MV-4-11 (cell line): ENCODE measurements around the gene THNSL1.

ENCODE experiments used
- DNase-seq: peaks from one replicate; lab custom pipeline; 2025; lab: John Stamatoyannopoulos, UW

THNSL1 gene

DNA sequence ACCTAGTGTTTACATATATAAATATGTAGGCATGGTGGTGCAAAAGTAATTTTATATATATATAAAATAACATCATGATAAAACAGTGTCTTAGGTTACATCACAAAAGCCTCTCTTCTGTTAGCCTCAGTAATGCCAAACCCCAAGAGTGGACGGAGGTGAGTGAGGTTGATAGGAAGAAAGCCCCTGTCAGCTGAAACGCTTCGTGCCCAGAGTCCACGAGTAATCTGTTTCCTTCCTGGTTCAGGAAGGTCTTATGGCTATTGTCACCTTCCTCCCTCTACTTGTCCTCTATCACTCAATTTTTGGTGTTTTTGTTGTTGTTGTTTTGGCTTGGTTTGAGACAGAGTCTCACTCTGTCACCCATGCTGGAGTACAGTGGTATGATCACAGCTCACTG is 41.5 kb downstream of the THNSL1 start:
- no peak for DNase-seq

DNA sequence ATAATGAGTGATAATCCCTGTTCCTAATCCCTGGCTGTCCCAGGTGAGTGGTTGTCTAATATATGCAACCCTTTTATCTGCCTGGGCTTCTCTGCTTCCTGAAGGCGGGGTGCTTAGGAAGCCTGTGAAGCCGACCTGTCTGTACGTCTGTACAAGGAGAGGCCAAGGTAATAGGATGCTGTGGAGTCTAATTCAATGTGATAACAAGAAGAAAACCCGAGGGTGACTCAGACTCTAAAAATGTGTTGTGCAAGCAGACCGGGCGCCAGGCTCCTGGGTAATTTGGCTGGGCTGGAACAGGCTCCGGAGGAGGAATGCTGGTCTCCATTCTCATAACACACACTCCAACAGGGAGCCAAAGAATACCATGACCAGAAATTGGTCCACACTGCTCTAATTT is 43.6 kb downstream of the THNSL1 start:
- DNase-seq: no peak

- no peak for DNase-seq
These were observed 44.7 kb downstream of the THNSL1 start for GRCh38 chr10:25061125-25061524.

DNA sequence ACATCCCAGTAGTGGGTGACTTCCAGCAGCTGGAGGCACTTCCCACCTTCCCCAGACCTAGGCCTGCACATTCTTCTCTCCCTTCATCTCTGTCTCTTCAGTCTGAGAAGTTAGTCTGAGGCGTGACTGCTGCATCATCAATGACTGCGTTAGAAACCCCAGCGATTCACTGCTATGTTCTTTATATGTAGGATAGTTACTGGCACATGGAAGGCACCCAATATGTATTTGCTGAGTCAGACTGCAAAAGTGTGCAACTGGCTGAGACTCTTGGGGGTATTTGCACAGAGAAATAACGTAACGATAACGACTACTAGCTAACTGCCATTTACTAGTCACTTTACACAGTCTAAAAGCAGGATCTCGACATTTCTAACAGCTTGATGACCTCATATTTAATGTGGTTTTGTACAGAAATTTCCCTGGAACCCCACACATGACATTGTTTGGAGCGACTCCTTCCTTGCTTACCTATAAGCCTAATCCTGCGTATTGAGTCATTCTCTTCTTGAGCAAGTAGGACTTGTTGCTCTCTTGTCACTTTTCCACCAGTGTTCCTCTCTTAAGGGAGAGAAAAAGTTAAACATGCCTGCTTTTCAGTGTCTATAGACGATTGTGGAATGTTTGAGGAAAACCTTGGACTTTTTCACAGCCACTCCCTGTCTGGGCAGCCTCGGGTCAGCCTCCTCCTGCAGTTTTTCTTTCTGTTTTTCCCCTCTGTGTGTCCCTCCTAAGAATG is 45.5 kb downstream of the THNSL1 start:
- DNase-seq: no peak

- DNase-seq: no peak
These were observed 46.7 kb downstream of the THNSL1 start for GRCh38 chr10:25063157-25063556.

DNA sequence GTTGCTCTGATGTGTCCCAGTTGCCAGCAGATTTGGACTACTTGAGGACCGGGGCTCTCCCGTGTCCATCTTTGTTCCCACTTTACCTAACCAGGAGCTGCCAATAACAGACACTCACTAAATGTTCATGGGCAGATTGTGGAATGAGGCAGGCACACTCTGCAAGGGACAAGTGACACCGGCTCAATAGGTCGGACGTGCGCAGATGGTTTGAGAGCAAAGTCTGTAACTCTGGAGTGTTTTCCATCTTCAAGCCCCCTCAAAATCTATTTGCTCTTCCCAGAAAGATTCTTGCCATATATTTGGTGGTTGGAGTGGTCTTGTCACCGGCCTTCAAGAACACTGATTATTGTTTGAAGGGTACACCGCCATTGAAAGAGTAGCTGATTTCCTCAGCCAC is 47.2 kb downstream of the THNSL1 start:
- DNase-seq: no peak

DNA sequence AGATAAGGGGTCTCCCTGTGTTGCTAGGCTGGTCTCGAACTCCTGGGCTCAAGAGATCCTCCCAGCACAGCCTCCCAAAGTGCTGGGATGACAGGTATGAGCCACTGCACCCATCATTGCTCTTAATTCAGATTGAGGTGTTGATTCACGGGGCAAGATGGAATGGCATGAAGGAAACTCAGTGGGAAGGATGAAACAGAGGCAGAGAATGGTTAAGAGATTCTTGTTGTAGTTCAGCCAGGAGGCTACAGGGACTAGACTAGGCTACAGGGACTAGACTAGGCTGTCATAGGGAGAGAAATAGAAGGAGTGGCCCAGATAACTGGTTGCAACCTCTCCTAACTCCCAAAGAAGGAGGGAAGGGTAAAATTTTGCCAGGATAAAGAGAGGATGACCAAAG is 48.0 kb downstream of the THNSL1 start:
- DNase-seq: no peak

GRCh38 chr10:25065761-25066476 is 49.5 kb downstream of the THNSL1 start:
- DNase-seq: no peak

GRCh38 chr10:25068152-25069058 is 52.0 kb downstream of the THNSL1 start:
- no peak for DNase-seq

DNA sequence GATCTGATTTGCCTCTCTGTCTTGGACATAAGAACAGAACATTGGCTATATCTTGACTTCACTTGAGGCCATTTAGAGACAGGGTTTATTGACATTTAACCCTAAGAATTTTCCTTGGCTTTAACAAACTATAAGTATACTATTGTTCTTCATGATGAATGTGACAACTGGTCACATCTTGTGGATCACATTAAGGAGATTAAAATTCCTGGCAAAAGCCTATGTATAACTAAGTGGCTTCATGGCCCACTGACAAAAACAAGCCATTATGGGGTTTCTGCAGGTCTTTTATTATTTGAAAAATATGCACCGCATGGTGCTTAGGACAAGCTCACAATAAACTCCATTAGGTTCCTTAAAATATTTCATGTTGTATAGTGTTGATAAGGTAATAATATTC is 54.8 kb downstream of the THNSL1 start:
- DNase-seq: no peak

GRCh38 chr10:25072786-25073185 is 56.4 kb downstream of the THNSL1 start:
- DNase-seq: no peak

DNA sequence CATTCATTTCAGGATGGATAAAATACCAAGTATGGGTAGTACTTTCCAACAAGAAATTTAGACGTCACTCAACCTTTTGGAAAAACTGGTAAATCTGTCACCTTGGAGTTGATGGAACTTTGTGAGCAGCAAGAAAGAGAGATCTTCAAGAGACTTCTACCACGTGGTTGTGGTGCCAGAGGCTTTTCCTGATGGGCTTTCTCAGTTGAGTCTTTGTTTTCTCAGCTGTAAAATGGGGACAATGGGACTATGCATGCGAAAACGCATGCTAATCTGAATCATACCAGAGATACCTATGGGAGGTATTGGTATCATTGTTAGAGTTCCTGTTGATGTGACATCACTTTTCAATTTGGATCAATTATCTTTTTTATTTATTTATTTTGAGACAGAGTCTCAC is 59.4 kb downstream of the THNSL1 start:
- DNase-seq: no peak
